Activated B cell treated with CpG ODN at 0.5 μM for 24 hours (primary cell): ENCODE measurements around the gene SEMA5A. TPM values are rescaled to one million over a fixed set of nuclear protein-coding genes. Genes with fewer than 3 reads are reported as not detected.

Source experiments
- ATAC-seq: fragments of 200-7000 bp; cut with Tn5 transposase; one replicate; pipeline ENCODE4 v1.10.0; 2021; ENCODE audit warnings: low read depth, mild to moderate bottlenecking, moderate library complexity
- CTCF ChIA-PET: fragments of 350-600 bp; sonication (Branson Sonifier 250); formaldehyde crosslinking; loops from one replicate; lab custom pipeline; 2021; ENCODE audit warnings: antibody characterized with exemption; lab: Charles Lee
- POLR2A ChIA-PET: fragments of 350-600 bp; sonication (Branson Sonifier 250); formaldehyde crosslinking; loops from one replicate; lab custom pipeline; 2021; ENCODE audit warnings: antibody characterized with exemption; lab: Charles Lee
- DNase-seq: peaks from one replicate; pipeline ENCODE4 v3.0.0; 2022
- H3K27ac Mint-ChIP-seq: one replicate; pipeline ENCODE4 v1.8.0; 2020; ENCODE audit warnings: mixed read lengths
- H3K27me3 Mint-ChIP-seq: one replicate; pipeline ENCODE4 v1.8.0; 2021; ENCODE audit warnings: mixed read lengths
- H3K36me3 Mint-ChIP-seq: one replicate; pipeline ENCODE4 v1.8.0; 2021; ENCODE audit warnings: low read depth, mixed read lengths
- H3K4me1 Mint-ChIP-seq: one replicate; pipeline ENCODE4 v1.8.0; 2021; ENCODE audit warnings: mixed read lengths
- H3K4me3 Mint-ChIP-seq: one replicate; pipeline ENCODE4 v1.8.0; 2020; ENCODE audit warnings: mild to moderate bottlenecking, mixed read lengths
- H3K9me3 Mint-ChIP-seq: one replicate; pipeline ENCODE4 v1.8.0; 2020; ENCODE audit warnings: mixed read lengths
- CTCF ChIP-seq: fragments of 200-600 bp; IDR thresholded peaks from one replicate; pipeline ENCODE4 v1.8.0; 2022; ENCODE audit warnings: antibody characterized with exemption, mild to moderate bottlenecking
- intact Hi-C: fragments of 100-400 bp; cut with micrococcal nuclease; formaldehyde crosslinking; loops from one replicate; pipeline ENCODE4 v1.15.1; 2024
- total RNA-seq: library from RNA; stranded (reverse); gene quantifications from 2 replicates; pipeline ENCODE4 v1.2.3, GENCODE V29; 2022

The SEMA5A gene
- total RNA-seq, 1 donor from 2014 or later, result not detected

- no peak for TF ChIP-seq CTCF
- no peaks in the 10 kb centered on the region for H3K27me3 Mint-ChIP-seq
- H3K9me3 Mint-ChIP-seq, result peaks cover 2% of the 10 kb centered on the region
- ATAC-seq (no peak), DNase-seq (no peak)
- ChIA-PET POLR2A (no interaction called here), CTCF (no interaction called here)
- no peaks in the 10 kb centered on the region for H3K36me3 Mint-ChIP-seq
- H3K27ac Mint-ChIP-seq, result no peak overlapping the region
- H3K4me1 Mint-ChIP-seq, result no peaks in the 10 kb centered on the region
- intact Hi-C loops, result no loop called here
- H3K4me3 Mint-ChIP-seq, result no peak overlapping the region
Measured at GRCh38 chr5:9058161-9058560, 487.7 kb downstream of the SEMA5A start.

- ChIA-PET POLR2A (no interaction called here), CTCF (no interaction called here)
- ATAC-seq (no peak), DNase-seq (no peak)
- Mint-ChIP-seq H3K9me3 (peaks cover 2% of the 10 kb centered on the region), H3K36me3 (no peaks in the 10 kb centered on the region), H3K4me3 (no peak overlapping the region), H3K4me1 (no peaks in the 10 kb centered on the region), H3K27me3 (no peaks in the 10 kb centered on the region), H3K27ac (no peak overlapping the region)
- TF ChIP-seq CTCF, result no peak
- intact Hi-C loops, result no loop called here
Measured at GRCh38 chr5:9057406-9058000, 488.4 kb downstream of the SEMA5A start.

- ChIA-PET CTCF (no interaction called here), POLR2A (no interaction called here)
- Mint-ChIP-seq H3K9me3 (no peaks in the 10 kb centered on the region), H3K4me1 (no peaks in the 10 kb centered on the region), H3K4me3 (no peak overlapping the region), H3K27me3 (no peaks in the 10 kb centered on the region), H3K36me3 (no peaks in the 10 kb centered on the region), H3K27ac (no peak overlapping the region)
- no peak for TF ChIP-seq CTCF
- ATAC-seq (no peak), DNase-seq (no peak)
- intact Hi-C loops, result no loop called here
Measured at GRCh38 chr5:9056046-9056445, 489.8 kb downstream of the SEMA5A start.

- H3K9me3 Mint-ChIP-seq, result no peaks in the 10 kb centered on the region
- no peaks in the 10 kb centered on the region for H3K36me3 Mint-ChIP-seq
- POLR2A ChIA-PET, result no interaction called here
- DNase-seq (no peak), ATAC-seq (no peak)
- H3K27ac Mint-ChIP-seq, result no peak overlapping the region
- no peak overlapping the region for H3K4me3 Mint-ChIP-seq
- intact Hi-C loops, result no loop called here
- H3K4me1 Mint-ChIP-seq, result no peaks in the 10 kb centered on the region
- no peaks in the 10 kb centered on the region for H3K27me3 Mint-ChIP-seq
- TF ChIP-seq CTCF, result no peak
- CTCF ChIA-PET, result no interaction called here
Measured at GRCh38 chr5:9054821-9055589, 490.9 kb downstream of the SEMA5A start.

- H3K36me3 Mint-ChIP-seq, result no peaks in the 10 kb centered on the region
- no peaks in the 10 kb centered on the region for H3K27me3 Mint-ChIP-seq
- intact Hi-C loops, result no loop called here
- no peak overlapping the region for H3K4me3 Mint-ChIP-seq
- no peak overlapping the region for H3K27ac Mint-ChIP-seq
- no peak for TF ChIP-seq CTCF
- ATAC-seq (no peak), DNase-seq (no peak)
- ChIA-PET CTCF (no interaction called here), POLR2A (no interaction called here)
- no peaks in the 10 kb centered on the region for H3K9me3 Mint-ChIP-seq
- no peaks in the 10 kb centered on the region for H3K4me1 Mint-ChIP-seq
Measured at GRCh38 chr5:9054322-9054721, 491.6 kb downstream of the SEMA5A start.
